SJSA1 (cell line): ENCODE data around the gene PSKH1. TPM values are rescaled to one million over a fixed set of nuclear protein-coding genes. Genes with fewer than 3 reads are reported as not detected.
"Not testable (repeated sequence)": the region's sequence is repeated elsewhere in the genome, so short reads cannot be mapped to it uniquely, and the experiment has no call there.

ENCODE experiments used
- DNase-seq, 2 experiments: peaks; one replicate each; pipeline ENCODE4 v3.0.0-alpha.2; 2015 to 2020; ENCODE audit warnings: low spot score in 2 of 2, low read depth in 1 of 2
- H3K27ac ChIP-seq: fragments of 250-450 bp; sonication (Bioruptor Pico); 2 replicates; pipeline ENCODE4 v1.5.1; 2020; ENCODE audit warnings: mild to moderate bottlenecking, moderate library complexity
- H3K27me3 ChIP-seq: fragments of 250-450 bp; sonication (Bioruptor Pico); replicated peaks from 2 replicates; pipeline ENCODE4 v1.5.1; 2020; ENCODE audit warnings: mild to moderate bottlenecking, moderate library complexity
- H3K36me3 ChIP-seq: fragments of 250-450 bp; sonication (Bioruptor Pico); 2 replicates; pipeline ENCODE4 v1.5.1; 2020; ENCODE audit warnings: mild to moderate bottlenecking
- H3K4me1 ChIP-seq: fragments of 250-450 bp; sonication (Bioruptor Pico); replicated peaks from 2 replicates; pipeline ENCODE4 v1.6.1; 2021; ENCODE audit warnings: mild to moderate bottlenecking
- H3K4me3 ChIP-seq: fragments of 250-450 bp; sonication (Bioruptor Pico); 2 replicates; pipeline ENCODE4 v1.5.1; 2020; ENCODE audit warnings: mild to moderate bottlenecking
- H3K9me3 ChIP-seq: fragments of 250-450 bp; sonication (Bioruptor Pico); replicated peaks from 2 replicates; pipeline ENCODE4 v1.5.1; 2020; ENCODE audit warnings: mild to moderate bottlenecking
- total RNA-seq: library from RNA; depleted of rRNA; stranded (reverse); fragments of >200 nt; shearing (Covaris generic); gene quantifications from 2 replicates; pipeline ENCODE4 v1.2.3, GENCODE V29; 2014

PSKH1 gene
- total RNA-seq, 1 experiment from 2014 or later, result 10.6 TPM

GRCh38 chr16:67915496-67915769, 22.4 kb downstream of the PSKH1 start:
- peaks cover 33% of the 10 kb centered on the region for H3K36me3 ChIP-seq
- H3K27me3 ChIP-seq, H3K27ac ChIP-seq, H3K9me3 ChIP-seq, DNase-seq, H3K4me3 ChIP-seq: not testable (repeated sequence)
- H3K4me1 ChIP-seq, result peaks cover 13% of the 10 kb centered on the region

- Histone ChIP-seq H3K4me3 (no peak overlapping the region), H3K36me3 (peaks cover 29% of the 10 kb centered on the region), H3K4me1 (peaks cover 13% of the 10 kb centered on the region), H3K27ac (no peak overlapping the region), H3K27me3 (no peaks in the 10 kb centered on the region), H3K9me3 (no peaks in the 10 kb centered on the region)
- DNase-seq, result no peak
These were observed 23.0 kb downstream of the PSKH1 start for GRCh38 chr16:67915831-67916723.

DNA sequence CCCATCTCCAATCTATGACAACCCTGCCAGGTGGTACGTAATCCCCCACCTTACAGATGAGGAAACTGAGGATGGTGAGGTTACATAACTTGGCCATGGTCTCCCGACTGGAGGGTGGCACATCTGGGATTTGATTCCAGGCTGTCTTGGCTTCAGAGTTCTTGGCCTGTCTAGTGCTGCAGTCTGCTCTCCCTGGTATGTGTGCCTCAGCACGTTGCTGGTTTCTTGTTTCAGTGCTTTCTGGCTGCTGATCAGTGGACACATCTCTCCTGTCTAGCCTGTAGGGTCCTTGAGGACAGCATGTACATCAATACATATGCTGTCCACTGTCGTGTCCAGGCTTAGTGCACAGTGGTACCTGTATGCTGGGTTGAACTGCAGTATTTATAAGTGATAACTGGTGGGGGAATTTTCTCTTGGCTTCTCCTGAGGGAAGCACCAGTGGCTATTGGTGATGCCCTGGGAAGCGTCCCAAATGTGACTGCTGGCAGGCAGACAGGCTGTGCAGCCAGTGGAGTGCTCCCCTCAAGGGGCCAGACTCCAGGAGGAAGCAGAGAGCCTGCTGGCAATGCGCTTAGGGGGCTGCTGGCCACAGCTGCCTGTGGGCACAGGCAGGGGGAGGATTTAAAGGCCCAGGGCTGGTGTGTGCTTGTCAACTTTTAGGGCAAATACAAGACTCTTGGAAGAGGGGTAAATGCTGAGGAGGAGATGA, 24.2 kb downstream of the PSKH1 start:
- Histone ChIP-seq H3K27ac (no peak overlapping the region), H3K27me3 (no peaks in the 10 kb centered on the region), H3K4me1 (peaks cover 13% of the 10 kb centered on the region), H3K36me3 (peaks cover 22% of the 10 kb centered on the region), H3K4me3 (no peak overlapping the region), H3K9me3 (no peaks in the 10 kb centered on the region)
- DNase-seq, result no peak

DNA sequence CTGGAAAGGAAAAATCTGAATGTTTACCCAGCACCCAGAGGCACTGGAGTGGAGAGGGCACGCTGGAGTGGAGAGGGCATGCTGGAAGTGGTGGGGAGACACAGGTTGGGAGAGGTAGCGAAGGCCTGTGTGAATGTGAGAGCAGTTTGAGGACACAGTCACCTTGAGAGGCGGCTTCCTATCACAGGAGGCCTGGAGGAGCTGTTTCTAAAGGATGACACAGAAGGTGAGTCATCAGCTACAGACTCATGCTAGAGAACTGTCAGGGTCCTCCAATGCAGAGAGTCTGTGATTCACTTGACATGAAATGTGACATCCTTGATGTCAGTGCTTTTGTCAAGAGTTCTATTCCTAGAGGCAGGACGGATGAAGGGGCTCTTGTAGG, 24.8 kb downstream of the PSKH1 start:
- Histone ChIP-seq H3K9me3 (no peaks in the 10 kb centered on the region), H3K4me1 (peaks cover 13% of the 10 kb centered on the region), H3K27ac (no peak overlapping the region), H3K27me3 (no peaks in the 10 kb centered on the region), H3K36me3 (peaks cover 22% of the 10 kb centered on the region), H3K4me3 (no peak overlapping the region)
- DNase-seq, result peak; percentile 46 to 67

- Histone ChIP-seq H3K9me3 (no peaks in the 10 kb centered on the region), H3K27me3 (no peaks in the 10 kb centered on the region), H3K4me3 (no peak overlapping the region), H3K36me3 (peaks cover 32% of the 10 kb centered on the region), H3K27ac (no peak overlapping the region), H3K4me1 (peaks cover 13% of the 10 kb centered on the region)
- no peak for DNase-seq
These were observed 26.7 kb downstream of the PSKH1 start for GRCh38 chr16:67919622-67920221.

- no peak overlapping the region for H3K27ac ChIP-seq
- H3K27me3 ChIP-seq, result no peaks in the 10 kb centered on the region
- no peak for DNase-seq
- H3K4me3 ChIP-seq, result no peak overlapping the region
- H3K36me3 ChIP-seq, result peaks cover 24% of the 10 kb centered on the region
- no peaks in the 10 kb centered on the region for H3K9me3 ChIP-seq
- peaks cover 11% of the 10 kb centered on the region for H3K4me1 ChIP-seq
These were observed 29.2 kb downstream of the PSKH1 start for GRCh38 chr16:67922221-67922620.

GRCh38 chr16:67922740-67923139, 29.7 kb downstream of the PSKH1 start:
- Histone ChIP-seq H3K27ac (no peak overlapping the region), H3K4me1 (peaks cover 6% of the 10 kb centered on the region)
- DNase-seq, result no peak

DNA sequence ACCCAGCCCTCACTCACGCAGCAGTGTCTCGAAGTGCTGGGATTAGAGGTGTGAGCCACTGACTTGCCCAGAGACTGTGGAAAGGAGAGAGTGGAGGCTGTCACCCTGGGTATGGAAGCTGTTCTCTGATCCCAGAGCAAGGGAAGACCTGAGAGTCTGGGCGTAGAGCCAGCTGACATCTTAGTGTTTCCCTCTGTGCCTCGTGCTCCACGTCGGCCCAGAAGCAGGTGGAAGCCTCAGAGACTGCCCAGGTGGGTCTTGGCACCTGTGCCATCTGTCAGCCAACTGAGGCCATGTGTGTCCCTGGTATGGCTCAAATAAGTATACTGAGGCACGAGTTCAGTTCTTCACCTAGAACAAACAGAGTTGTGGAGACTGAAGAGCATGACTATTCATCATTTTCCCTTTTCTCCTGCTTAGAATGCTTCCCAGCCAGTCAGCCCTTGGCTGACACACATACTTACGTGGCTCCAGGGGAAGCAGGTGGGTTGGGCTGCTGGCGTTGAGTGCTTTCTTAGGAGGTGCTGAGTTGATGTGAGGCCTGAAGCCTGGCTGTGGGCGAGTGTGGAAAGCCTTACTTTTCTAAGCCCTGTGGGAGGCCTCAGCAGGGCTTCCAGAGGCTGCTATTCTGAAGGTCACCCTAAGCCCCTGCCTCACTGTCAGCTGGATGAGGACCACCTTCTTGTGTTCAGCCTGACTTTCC, 30.5 kb downstream of the PSKH1 start:
- Histone ChIP-seq H3K9me3 (no peaks in the 10 kb centered on the region), H3K4me1 (no peaks in the 10 kb centered on the region), H3K36me3 (peaks cover 36% of the 10 kb centered on the region), H3K27ac (no peak overlapping the region), H3K4me3 (no peak overlapping the region), H3K27me3 (no peaks in the 10 kb centered on the region)
- no peak for DNase-seq

More at GRCh38 chr16:67922740-67923139, 29.7 kb downstream of the PSKH1 start:
- H3K36me3 ChIP-seq, result peaks cover 28% of the 10 kb centered on the region
- no peaks in the 10 kb centered on the region for H3K27me3 ChIP-seq
- no peak overlapping the region for H3K4me3 ChIP-seq
- no peaks in the 10 kb centered on the region for H3K9me3 ChIP-seq

GRCh38 chr16:67924140-67924906, 31.3 kb downstream of the PSKH1 start:
- Histone ChIP-seq H3K36me3 (peaks cover 34% of the 10 kb centered on the region), H3K9me3 (no peaks in the 10 kb centered on the region), H3K27me3 (no peaks in the 10 kb centered on the region), H3K4me3 (no peak overlapping the region), H3K27ac (no peak overlapping the region), H3K4me1 (no peaks in the 10 kb centered on the region)
- no peak for DNase-seq

DNA sequence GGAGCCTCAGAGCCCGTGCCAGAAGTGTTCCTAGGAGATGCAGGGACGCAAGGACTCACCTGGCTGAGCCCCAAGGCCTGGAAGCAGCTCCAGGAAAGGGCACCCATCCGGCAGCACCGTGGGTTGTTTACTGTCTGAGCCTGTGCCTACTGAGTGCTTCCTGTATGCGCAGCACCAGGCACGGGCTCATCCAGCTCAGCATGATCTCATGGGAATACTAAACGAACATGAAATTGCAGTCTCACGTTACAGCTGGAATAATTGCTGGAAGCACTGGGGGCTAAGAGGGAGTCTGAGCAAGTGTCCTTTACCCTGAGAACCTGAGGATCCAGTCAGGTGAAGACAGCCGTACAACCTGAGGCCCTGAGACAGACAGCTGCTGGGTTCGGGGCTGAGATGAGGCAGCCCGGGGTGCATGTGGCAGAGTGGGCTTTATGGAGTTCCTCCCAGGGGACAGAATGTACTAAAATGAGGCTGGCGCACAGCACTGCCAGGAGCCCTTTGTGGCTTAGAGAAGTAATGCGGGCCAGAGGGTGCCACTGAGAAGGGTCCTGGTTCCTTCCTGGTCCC, 33.2 kb downstream of the PSKH1 start:
- Histone ChIP-seq H3K27ac (no peak overlapping the region), H3K36me3 (peaks cover 31% of the 10 kb centered on the region), H3K27me3 (no peaks in the 10 kb centered on the region), H3K4me3 (no peak overlapping the region), H3K9me3 (no peaks in the 10 kb centered on the region), H3K4me1 (no peaks in the 10 kb centered on the region)
- DNase-seq, result no peak

DNA sequence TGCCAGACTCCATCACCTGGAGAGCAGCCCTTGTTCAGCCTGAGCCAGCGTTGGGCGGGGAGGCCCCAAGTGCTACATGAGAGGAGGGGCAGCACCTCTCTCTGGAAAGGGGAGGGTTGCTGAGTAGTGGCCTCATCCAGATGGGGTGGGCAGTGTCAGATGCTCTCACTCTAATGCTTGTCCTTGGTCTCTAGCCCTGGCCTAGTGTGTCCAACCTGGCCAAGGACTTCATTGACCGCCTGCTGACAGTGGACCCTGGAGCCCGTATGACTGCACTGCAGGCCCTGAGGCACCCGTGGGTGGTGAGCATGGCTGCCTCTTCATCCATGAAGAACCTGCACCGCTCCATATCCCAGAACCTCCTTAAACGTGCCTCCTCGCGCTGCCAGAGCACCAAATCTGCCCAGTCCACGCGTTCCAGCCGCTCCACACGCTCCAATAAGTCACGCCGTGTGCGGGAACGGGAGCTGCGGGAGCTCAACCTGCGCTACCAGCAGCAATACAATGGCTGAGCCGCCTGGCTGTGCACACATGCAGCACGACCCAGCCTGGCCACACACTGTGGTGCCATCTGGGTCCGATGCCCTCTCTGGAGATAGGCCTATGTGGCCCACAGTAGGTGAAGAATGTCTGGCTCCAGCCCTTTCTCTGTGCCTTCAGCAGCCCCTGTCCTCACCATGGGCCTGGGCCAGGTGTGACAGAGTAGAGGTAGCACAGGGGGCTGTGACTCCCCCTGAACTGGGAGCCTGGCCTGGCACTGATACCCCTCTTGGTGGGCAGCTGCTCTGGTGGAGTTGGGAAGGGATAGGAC, 34.3 kb downstream of the PSKH1 start:
- Histone ChIP-seq H3K36me3 (peaks cover 40% of the 10 kb centered on the region), H3K4me3 (no peak overlapping the region), H3K9me3 (no peaks in the 10 kb centered on the region), H3K27ac (no peak overlapping the region), H3K4me1 (no peaks in the 10 kb centered on the region), H3K27me3 (no peaks in the 10 kb centered on the region)
- no peak for DNase-seq

GRCh38 chr16:67928147-67928546, 35.1 kb downstream of the PSKH1 start:
- DNase-seq, result no peak
- Histone ChIP-seq H3K27me3 (no peaks in the 10 kb centered on the region), H3K4me3 (no peak overlapping the region), H3K9me3 (no peaks in the 10 kb centered on the region), H3K4me1 (no peaks in the 10 kb centered on the region), H3K36me3 (peaks cover 40% of the 10 kb centered on the region), H3K27ac (no peak overlapping the region)
